Prostate gland (tissue), 2 donors: ENCODE data around the gene LPP. TPM values are rescaled to one million over a fixed set of nuclear protein-coding genes. Genes with fewer than 3 reads are reported as not detected.

Experiments used
- DNase-seq: peaks from one replicate; pipeline ENCODE4 v3.0.0-alpha.2; 2019; ENCODE audit warnings: low spot score
- H3K27ac ChIP-seq, 2 donors: fragments of 200-600 bp; sonication (generic); 2 replicates each; pipeline ENCODE4 v1.5.1; 2017 to 2019
- H3K27me3 ChIP-seq: fragments of 200-600 bp; sonication (generic); replicated peaks from 2 replicates; pipeline ENCODE4 v1.5.1; 2019; ENCODE audit not compliant: insufficient read depth
- H3K36me3 ChIP-seq, 2 donors: fragments of 200-600 bp; sonication (generic); 1 replicate in 1 of 2; 2 replicates in 1 of 2; pipeline versions ENCODE4 v1.5.1 to v1.8.1; 2017 to 2019
- H3K4me1 ChIP-seq: fragments of 200-600 bp; sonication (generic); replicated peaks from 2 replicates; pipeline ENCODE4 v1.5.1; 2019
- H3K4me3 ChIP-seq, 2 donors: fragments of 200-600 bp; sonication (generic); 2 replicates each; pipeline ENCODE4 v1.5.1; 2017 to 2019
- H3K9me3 ChIP-seq: fragments of 200-600 bp; sonication (generic); 2 replicates; pipeline ENCODE4 v1.5.1; 2017
- POLR2A ChIP-seq: fragments of 450-650 bp; IDR thresholded peaks from one replicate; pipeline ENCODE4 v1.6.1; 2016; ENCODE audit warnings: antibody characterized with exemption, mild to moderate bottlenecking
- POLR2AphosphoS5 ChIP-seq: sonication (generic); formaldehyde crosslinking; IDR thresholded peaks from one replicate; pipeline ENCODE4 v1.6.1; 2017; ENCODE audit warnings: antibody characterized with exemption
- WGBS: methylation state at CpG from one replicate; pipeline ENCODE4 v1.1.5; 2018; 5-methylcytosine and 5-hydroxymethylcytosine counted together
- intact Hi-C: fragments of 100-400 bp; cut with DNase I; formaldehyde crosslinking; loops from one replicate; pipeline ENCODE4 v1.14.2; 2022
- total RNA-seq, 2 donors: library from RNA; depleted of rRNA; stranded (reverse); fragments of >200 nt; gene quantifications; one replicate each; pipeline ENCODE4 v1.1.0, GENCODE V29; 2016
- TF ChIP-seq, protein P1 (sequence below), 4 experiments: fragments of 200-600 bp in 2 of 4; fragments of 450-650 bp in 2 of 4; sonication (generic) in 2 of 4; IDR thresholded peaks; 1 replicate in 3 of 4; 2 replicates in 1 of 4; pipeline ENCODE4 v1.5.1; 2016 to 2019; ENCODE audit warnings: antibody characterized with exemption in 4 of 4, mild to moderate bottlenecking in 2 of 4, moderate library complexity in 2 of 4

LPP gene
- total RNA-seq, 2 donors from 2014 or later: 219 to 248 TPM

GRCh38 chr3:188207941-188208515 lies 54.1 kb downstream of the LPP start:
- no peak for TF ChIP-seq POLR2A
- no peak for TF ChIP-seq POLR2AphosphoS5
- TF ChIP-seq, protein P1, sequence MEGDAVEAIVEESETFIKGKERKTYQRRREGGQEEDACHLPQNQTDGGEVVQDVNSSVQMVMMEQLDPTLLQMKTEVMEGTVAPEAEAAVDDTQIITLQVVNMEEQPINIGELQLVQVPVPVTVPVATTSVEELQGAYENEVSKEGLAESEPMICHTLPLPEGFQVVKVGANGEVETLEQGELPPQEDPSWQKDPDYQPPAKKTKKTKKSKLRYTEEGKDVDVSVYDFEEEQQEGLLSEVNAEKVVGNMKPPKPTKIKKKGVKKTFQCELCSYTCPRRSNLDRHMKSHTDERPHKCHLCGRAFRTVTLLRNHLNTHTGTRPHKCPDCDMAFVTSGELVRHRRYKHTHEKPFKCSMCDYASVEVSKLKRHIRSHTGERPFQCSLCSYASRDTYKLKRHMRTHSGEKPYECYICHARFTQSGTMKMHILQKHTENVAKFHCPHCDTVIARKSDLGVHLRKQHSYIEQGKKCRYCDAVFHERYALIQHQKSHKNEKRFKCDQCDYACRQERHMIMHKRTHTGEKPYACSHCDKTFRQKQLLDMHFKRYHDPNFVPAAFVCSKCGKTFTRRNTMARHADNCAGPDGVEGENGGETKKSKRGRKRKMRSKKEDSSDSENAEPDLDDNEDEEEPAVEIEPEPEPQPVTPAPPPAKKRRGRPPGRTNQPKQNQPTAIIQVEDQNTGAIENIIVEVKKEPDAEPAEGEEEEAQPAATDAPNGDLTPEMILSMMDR (IDR thresholded peaks at IDR 0.05): no peak
- no peaks in the 10 kb centered on the region for H3K9me3 ChIP-seq
- no peak for DNase-seq
- WGBS: 77% methylated on average over 5 of the region's 5 CpGs
- H3K27ac ChIP-seq: peak overlapping the region; percentile 14 to 46
- no peaks in the 10 kb centered on the region for H3K27me3 ChIP-seq
- H3K4me3 ChIP-seq: no peak overlapping the region
- H3K36me3 ChIP-seq: no peaks in the 10 kb centered on the region
- intact Hi-C loops: loop anchor here (5.0 kb wide), 1 partner anchor 51 kb away; no protein-coding TSS in a partner anchor
- peaks cover 11% of the 10 kb centered on the region for H3K4me1 ChIP-seq

- no peak for DNase-seq
- no peak for TF ChIP-seq POLR2A
- no peak for TF ChIP-seq POLR2AphosphoS5
- TF ChIP-seq, protein P1 (IDR thresholded peaks at IDR 0.05): no peak
- Histone ChIP-seq H3K36me3 (no peaks in the 10 kb centered on the region), H3K27me3 (no peaks in the 10 kb centered on the region), H3K4me3 (no peak overlapping the region), H3K9me3 (no peaks in the 10 kb centered on the region), H3K4me1 (peaks cover 11% of the 10 kb centered on the region), H3K27ac (peak overlapping the region in 1 of 2 donors; percentile 46)
- 78% methylated on average over 7 of the region's 7 CpGs for WGBS
- intact Hi-C loops: loop anchor here (5.0 kb wide), 1 partner anchor 51 kb away; no protein-coding TSS in a partner anchor
Observed at GRCh38 chr3:188208516-188208981, 54.6 kb downstream of the LPP start.

- 92% methylated on average over 3 of the region's 3 CpGs for WGBS
- TF ChIP-seq, protein P1 (IDR thresholded peaks at IDR 0.05): no peak
- TF ChIP-seq POLR2AphosphoS5 (no peak), POLR2A (no peak)
Observed at GRCh38 chr3:188209034-188209433, 55.1 kb downstream of the LPP start.

DNA sequence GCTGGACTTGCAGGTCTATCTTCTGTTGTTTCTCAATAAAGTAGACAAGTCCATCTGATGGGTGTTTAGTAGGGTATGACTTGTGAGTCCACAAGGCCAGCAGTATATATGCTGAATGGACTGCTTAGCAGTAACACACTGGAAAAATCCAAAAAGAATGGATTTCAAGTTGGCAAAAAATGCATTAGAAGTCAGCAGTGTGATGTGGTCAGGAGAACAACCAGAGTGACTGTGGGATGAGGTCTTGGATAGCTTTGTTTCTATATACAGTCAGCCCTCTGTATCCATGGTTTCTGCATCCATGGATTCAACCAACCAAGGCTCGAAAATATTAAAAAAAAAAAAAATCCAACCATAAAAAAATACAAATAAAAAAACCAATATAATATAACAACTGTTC lies 55.8 kb downstream of the LPP start:
- TF ChIP-seq, protein P1 (IDR thresholded peaks at IDR 0.05): no peak
- TF ChIP-seq POLR2A: no peak
- no peak for TF ChIP-seq POLR2AphosphoS5
- H3K4me1 ChIP-seq: peaks cover 11% of the 10 kb centered on the region
- DNase-seq: no peak
- no peaks in the 10 kb centered on the region for H3K9me3 ChIP-seq
- H3K4me3 ChIP-seq: no peak overlapping the region
- intact Hi-C loops: loop anchor here (5.0 kb wide), 1 partner anchor 52 kb away; no protein-coding TSS in a partner anchor
- no peaks in the 10 kb centered on the region for H3K27me3 ChIP-seq
- H3K27ac ChIP-seq: peak overlapping the region in 1 of 2 donors; percentile 46
- 79% methylated on average over 1 of the region's 1 CpG for WGBS
- no peaks in the 10 kb centered on the region for H3K36me3 ChIP-seq

More at GRCh38 chr3:188209034-188209433, 55.1 kb downstream of the LPP start:
- Histone ChIP-seq H3K36me3 (no peaks in the 10 kb centered on the region), H3K4me1 (peaks cover 11% of the 10 kb centered on the region), H3K27ac (peak overlapping the region in 1 of 2 donors; percentile 46), H3K4me3 (no peak overlapping the region), H3K27me3 (no peaks in the 10 kb centered on the region), H3K9me3 (no peaks in the 10 kb centered on the region)
- intact Hi-C loops: loop anchor here (5.0 kb wide), 1 partner anchor 52 kb away; no protein-coding TSS in a partner anchor
- no peak for DNase-seq

DNA sequence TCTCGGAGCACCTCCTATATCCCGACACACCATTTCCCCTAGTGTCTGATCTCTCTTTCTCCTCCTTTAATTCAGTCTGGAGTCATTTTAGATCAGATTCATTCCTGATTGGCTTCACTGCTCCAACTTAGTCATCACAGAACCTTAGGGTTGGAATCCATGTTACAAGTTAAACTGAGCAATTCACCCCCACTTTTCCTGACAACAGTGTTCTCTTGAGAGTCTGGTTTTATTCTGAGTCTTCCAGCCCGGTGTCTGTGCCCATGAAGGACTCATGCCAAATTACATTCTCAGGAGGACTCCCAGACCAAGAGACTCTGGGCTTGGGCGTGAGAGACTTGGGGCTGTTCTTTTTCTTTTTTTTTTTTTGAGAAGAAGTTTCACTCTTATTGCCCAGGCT lies 57.5 kb downstream of the LPP start:
- H3K27me3 ChIP-seq: no peaks in the 10 kb centered on the region
- no peak for DNase-seq
- H3K36me3 ChIP-seq: no peaks in the 10 kb centered on the region
- peaks cover 7% of the 10 kb centered on the region for H3K4me1 ChIP-seq
- H3K9me3 ChIP-seq: no peaks in the 10 kb centered on the region
- peak overlapping the region; percentile 75 to 76 for H3K27ac ChIP-seq
- H3K4me3 ChIP-seq: no peak overlapping the region
- 78% methylated on average over 4 of the region's 4 CpGs for WGBS
- intact Hi-C loops: no loop called here
- TF ChIP-seq POLR2AphosphoS5: no peak
- TF ChIP-seq, protein P1 (IDR thresholded peaks at IDR 0.05): no peak
- TF ChIP-seq POLR2A: no peak
